H1 (cell line): ENCODE measurements around the gene SFTPB. TPM values are rescaled to one million over a fixed set of nuclear protein-coding genes. Genes with fewer than 3 reads are reported as not detected.

Source experiments
- CTCF ChIA-PET: fragments of 300-600 bp; sonication (Branson Sonifier 250); formaldehyde crosslinking; loops from one replicate; lab custom pipeline; 2021; ENCODE audit not compliant: partially characterized antibody; lab: Charles Lee
- POLR2A ChIA-PET: fragments of 300-600 bp; sonication (Branson Sonifier 250); formaldehyde crosslinking; loops from one replicate; lab custom pipeline; 2021; ENCODE audit warnings: inconsistent platforms; ENCODE audit not compliant: partially characterized antibody; lab: Charles Lee
- DNase-seq, 2 experiments: peaks; one replicate each; pipeline versions ENCODE4 v3.0.0 to v3.0.0-alpha.2; 2010 to 2022; ENCODE audit warnings: low spot score in 2 of 2, low read depth in 1 of 2, mixed read lengths in 1 of 2
- FAIRE-seq: peaks from 2 replicates; lab custom pipeline; 2011; peaks lifted over from hg19 to GRCh38; lab: Jason Lieb, UNC
- H2AFZ ChIP-seq: 2 replicates; pipeline ENCODE4 v1.8.1; 2012; ENCODE audit warnings: low read length, inconsistent platforms
- H2AK5ac ChIP-seq: 2 replicates; pipeline ENCODE4 v1.6.1; 2013; ENCODE audit warnings: low read depth, low read length
- H2BK120ac ChIP-seq: replicated peaks from 2 replicates; pipeline ENCODE3; 2013; ENCODE audit warnings: low read depth, low read length, inconsistent platforms
- H2BK12ac ChIP-seq: 2 replicates; pipeline ENCODE4 v1.6.1; 2013; ENCODE audit warnings: low read depth, low read length
- H2BK15ac ChIP-seq: 2 replicates; pipeline ENCODE4 v1.6.1; 2013; ENCODE audit warnings: low read length
- H2BK20ac ChIP-seq: 2 replicates; pipeline ENCODE4 v1.6.1; 2013; ENCODE audit warnings: low read length
- H2BK5ac ChIP-seq: 2 replicates; pipeline ENCODE4 v1.6.1; 2013; ENCODE audit warnings: low read depth, low read length
- H3K14ac ChIP-seq: 2 replicates; pipeline ENCODE4 v1.6.1; 2013; ENCODE audit warnings: inconsistent platforms; ENCODE audit not compliant: insufficient read length
- H3K18ac ChIP-seq: 2 replicates; pipeline ENCODE4 v1.6.1; 2013; ENCODE audit warnings: low read length; ENCODE audit errors: extremely low read depth
- H3K23ac ChIP-seq: 2 replicates; pipeline ENCODE4 v1.6.1; 2013; ENCODE audit warnings: inconsistent platforms; ENCODE audit not compliant: insufficient read length
- H3K23me2 ChIP-seq: 2 replicates; pipeline ENCODE4 v1.6.1; 2013; ENCODE audit warnings: low read depth, low read length
- H3K27ac ChIP-seq: 2 replicates; pipeline ENCODE4 v1.6.1; 2011; ENCODE audit warnings: low read depth, low read length, inconsistent platforms
- H3K27me3 ChIP-seq, 4 experiments: replicated peaks in 1 of 4; 1 replicate in 1 of 4; 2 replicates in 3 of 4; pipeline versions ENCODE4 v1.6.1 to v1.8.1; 2011 to 2013; ENCODE audit warnings: low read length in 3 of 4, mild to moderate bottlenecking in 3 of 4, inconsistent platforms in 2 of 4, mixed read lengths in 2 of 4, moderate library complexity in 1 of 4; ENCODE audit not compliant: control insufficient read depth in 3 of 4, insufficient read depth in 3 of 4; ENCODE audit errors: extremely low read depth in 1 of 4
- H3K36me3 ChIP-seq, 4 experiments: 2 replicates each; pipeline versions ENCODE4 v1.6.1 to v1.8.1; 2011 to 2013; ENCODE audit warnings: mild to moderate bottlenecking in 4 of 4, low read length in 3 of 4, moderate library complexity in 2 of 4, control low read depth in 1 of 4, inconsistent platforms in 1 of 4; ENCODE audit not compliant: insufficient read depth in 4 of 4, control insufficient read depth in 2 of 4
- H3K4ac ChIP-seq: replicated peaks from 2 replicates; pipeline ENCODE3; 2013; ENCODE audit warnings: low read length, low read depth, mixed read lengths, inconsistent platforms; ENCODE audit not compliant: insufficient read length
- H3K4me1 ChIP-seq, 4 experiments: replicated peaks in 1 of 4; 1 replicate in 1 of 4; 2 replicates in 3 of 4; pipeline versions ENCODE4 v1.6.1 to v1.8.1; 2011 to 2013; ENCODE audit warnings: low read length in 3 of 4, inconsistent platforms in 2 of 4, mixed read lengths in 1 of 4; ENCODE audit not compliant: insufficient read depth in 4 of 4, control insufficient read depth in 3 of 4
- H3K4me2 ChIP-seq, 2 experiments: 2 replicates each; pipeline versions ENCODE4 v1.6.1 to v1.8.1; 2011 to 2013; ENCODE audit warnings: low read depth in 2 of 2, low read length in 2 of 2, control low read depth in 1 of 2, inconsistent platforms in 1 of 2, mild to moderate bottlenecking in 1 of 2; ENCODE audit not compliant: insufficient read depth in 1 of 2
- H3K4me3 ChIP-seq, 4 experiments: fragments of 200-600, 300-600 bp in 1 of 4; sonication (generic), shearing (Covaris generic), sonication (Bioruptor Twin) in 1 of 4; 2 replicates each; pipeline versions ENCODE4 v1.5.1 to v1.8.1; 2011 to 2016; ENCODE audit warnings: low read length in 4 of 4, low read depth in 3 of 4, control low read depth in 2 of 4, inconsistent platforms in 2 of 4, mild to moderate bottlenecking in 2 of 4, mixed read lengths in 1 of 4, moderate library complexity in 1 of 4; ENCODE audit not compliant: insufficient read depth in 2 of 4; ENCODE audit errors: extremely low read depth in 1 of 4
- H3K56ac ChIP-seq: replicated peaks from 2 replicates; pipeline ENCODE3; 2013; ENCODE audit warnings: low read depth, mild to moderate bottlenecking, mixed read lengths, low read length, inconsistent platforms; ENCODE audit not compliant: insufficient read length
- H3K79me1 ChIP-seq: 2 replicates; pipeline ENCODE4 v1.6.1; 2013; ENCODE audit warnings: low read depth, low read length, control low read depth
- H3K79me2 ChIP-seq, 2 experiments: 2 replicates each; pipeline versions ENCODE4 v1.6.1 to v1.8.1; 2012 to 2013; ENCODE audit warnings: low read length in 2 of 2, mild to moderate bottlenecking in 2 of 2, inconsistent platforms in 1 of 2; ENCODE audit not compliant: insufficient read depth in 2 of 2, control insufficient read depth in 1 of 2
- H3K9ac ChIP-seq, 4 experiments: replicated peaks in 1 of 4; 1 replicate in 1 of 4; 2 replicates in 3 of 4; pipeline versions ENCODE4 v1.6.1 to v1.8.1; 2011 to 2013; ENCODE audit warnings: low read depth in 3 of 4, low read length in 3 of 4, control low read depth in 2 of 4, mild to moderate bottlenecking in 2 of 4, moderate library complexity in 2 of 4, inconsistent platforms in 1 of 4; ENCODE audit errors: extremely low read depth in 1 of 4
- H3K9me3 ChIP-seq, 2 experiments: 2 replicates each; pipeline versions ENCODE4 v1.6.1 to v1.8.1; 2012 to 2013; ENCODE audit warnings: mild to moderate bottlenecking in 2 of 2, moderate library complexity in 2 of 2, control low read depth in 1 of 2, inconsistent platforms in 1 of 2, low read depth in 1 of 2, low read length in 1 of 2, mixed read lengths in 1 of 2; ENCODE audit not compliant: insufficient read depth in 2 of 2
- H4K20me1 ChIP-seq, 2 experiments: replicated peaks in 1 of 2; 2 replicates each; pipeline versions ENCODE3 to v1.8.1; 2011 to 2013; ENCODE audit warnings: inconsistent platforms in 2 of 2, low read length in 2 of 2, mild to moderate bottlenecking in 1 of 2; ENCODE audit not compliant: insufficient read depth in 2 of 2, control insufficient read depth in 1 of 2
- H4K5ac ChIP-seq: 2 replicates; pipeline ENCODE4 v1.6.1; 2013; ENCODE audit warnings: low read length, low read depth, mixed read lengths, inconsistent platforms; ENCODE audit not compliant: insufficient read length
- H4K8ac ChIP-seq: 2 replicates; pipeline ENCODE4 v1.8.0; 2013; ENCODE audit warnings: mild to moderate bottlenecking, moderate library complexity, low read length, inconsistent platforms; ENCODE audit not compliant: insufficient read depth; ENCODE audit errors: extremely low read depth
- H4K91ac ChIP-seq: replicated peaks from 2 replicates; pipeline ENCODE3; 2013; ENCODE audit warnings: low read length, mixed read lengths, inconsistent platforms; ENCODE audit not compliant: insufficient read length
- E2F6 ChIP-seq: IDR thresholded peaks from 2 replicates; pipeline ENCODE4 v1.6.1; 2012; ENCODE audit warnings: inconsistent platforms
- EZH2 ChIP-seq: fragments of 200-600 bp; sonication (generic); IDR thresholded peaks from 2 replicates; pipeline ENCODE4 v1.7.1; 2012; ENCODE audit warnings: low read depth, mild to moderate bottlenecking, moderate library complexity, low read length, inconsistent platforms; ENCODE audit not compliant: severe bottlenecking
- GABPA ChIP-seq: IDR thresholded peaks from 2 replicates; pipeline ENCODE4 v1.6.1; 2011; ENCODE audit warnings: mild to moderate bottlenecking, low read length, moderate library complexity, borderline replicate concordance; ENCODE audit not compliant: insufficient read depth
- TAF1 ChIP-seq: IDR thresholded peaks from 2 replicates; pipeline ENCODE4 v1.6.1; 2011; ENCODE audit warnings: mild to moderate bottlenecking, low read depth, low read length
- TCF12 ChIP-seq: IDR thresholded peaks from 2 replicates; pipeline ENCODE4 v1.6.1; 2011; ENCODE audit warnings: low read depth, mild to moderate bottlenecking, low read length
- whole genome bisulfite sequencing, 2 experiments: shearing (Covaris generic) in 1 of 2; methylation state at CpG; one replicate each; pipeline versions ENCODE4 v1.1.6 to v1.1.7; 2013 to 2015; ENCODE audit warnings: low lambda C conversion rate in 2 of 2, mixed read lengths in 2 of 2, inconsistent platforms in 1 of 2, low coverage in 1 of 2, missing lambda C conversion rate in 1 of 2; ENCODE audit not compliant: insufficient replicate concordance in 2 of 2, insufficient coverage in 1 of 2, insufficient read length in 1 of 2; ENCODE audit errors: extremely low coverage in 1 of 2, missing lambda C conversion rate in 1 of 2; 5-methylcytosine and 5-hydroxymethylcytosine counted together
- polyA plus RNA-seq, 7 experiments: library from polyadenylated mRNA; depleted of rRNA in 3 of 7; stranded (reverse) in 5 of 7; unstranded in 2 of 7; fragments of >200 nt in 5 of 7; fragments of 200-250 nt in 2 of 7; gene quantifications; 1 replicate in 5 of 7; 2 replicates in 1 of 7; 4 replicates in 1 of 7; pipeline versions ENCODE4 v1.2.1 to v1.2.3, GENCODE V29; 2011 to 2013; ENCODE audit warnings: missing spikeins in 2 of 7, mixed read lengths in 2 of 7
- total RNA-seq: library from RNA; stranded (reverse); fragmentation: NEBNext Ultra II Directional; extraction: Animal tissue kit (Norgen Biotek cat#: 25700); gene quantifications from 2 replicates; pipeline ENCODE4 v1.2.1, GENCODE V29; 2021

Gene SFTPB
- total and polyA plus RNA-seq, 2 of the 8 experiments (the other 6 are each of a cell fraction or from before 2014, with no cell fraction given) = not detected

GRCh38 chr2:85653996-85654395 is 14.0 kb downstream of the SFTPB start:
- Histone ChIP-seq H3K36me3 (peaks cover 8 to 43% (median 18%) of the 10 kb centered on the region in 4 experiments), H3K18ac (no peak overlapping the region), H3K4me3 (no peak overlapping the region), H3K23me2 (0 out of 2 replicates have a peak, but pooled peaks cover 2% of the 10 kb centered on the region), H3K4me1 (0 out of 7 replicates have a peak, but pooled peaks cover 0 to 3% (median 0%) of the 10 kb centered on the region in 4 experiments), H3K27ac (no peak overlapping the region), H3K14ac (no peak overlapping the region), H3K9ac (no peak overlapping the region), H3K9me3 (no peaks in the 10 kb centered on the region), H2BK15ac (no peak overlapping the region), H3K4ac (no peak overlapping the region), H4K8ac (no peak overlapping the region), H3K27me3 (no peaks in the 10 kb centered on the region), H2BK120ac (no peak overlapping the region), H4K20me1 (peaks cover 0 to 2% of the 10 kb centered on the region in 2 experiments), H3K79me2 (no peaks in the 10 kb centered on the region), H2BK5ac (no peak overlapping the region), H3K56ac (no peak overlapping the region), H4K91ac (no peak overlapping the region), H2BK20ac (no peak overlapping the region), H2AK5ac (no peak overlapping the region), H2AFZ (no peak overlapping the region), H3K4me2 (no peak overlapping the region), H3K23ac (no peak overlapping the region), H3K79me1 (no peaks in the 10 kb centered on the region), H4K5ac (no peak overlapping the region), H2BK12ac (no peak overlapping the region)
- ChIA-PET CTCF (interaction anchor here (0.9 to 1.1 kb wide), 2 partner anchors 10 to 16 kb away, joined by 3 to 5 read pairs; no protein-coding TSS in a partner anchor), POLR2A (interaction anchor here (0.6 to 2.0 kb wide), 2 partner anchors 10 to 475 kb away, joined by 3 to 8 read pairs; no protein-coding TSS in a partner anchor)
- FAIRE-seq (no peak), DNase-seq (no peak)
- TF ChIP-seq GABPA (no peak), TCF12 (no peak), EZH2 (no peak), E2F6 (no peak), TAF1 (no peak)
- 88% methylated on average over 3 of the region's 3 CpGs; no CpG with 5 or more reads in 1 of the 2 experiments for WGBS, 2 experiments
